DND-41 (cell line): ENCODE results near the gene BBLN.

Source experiments
- CTCF ChIP-seq: IDR thresholded peaks from 2 replicates; pipeline ENCODE4 v1.5.1; 2012; ENCODE audit warnings: borderline replicate concordance, low read length, moderate library complexity, mild to moderate bottlenecking; ENCODE audit not compliant: poor library complexity, severe bottlenecking; ENCODE audit errors: extremely low read depth
- EZH2 ChIP-seq: IDR thresholded peaks from 3 replicates; pipeline ENCODE4 v1.6.1; 2012; ENCODE audit warnings: borderline replicate concordance, low read depth, mild to moderate bottlenecking, moderate library complexity, low read length, inconsistent platforms; ENCODE audit not compliant: severe bottlenecking

- no peak for TF ChIP-seq CTCF
- TF ChIP-seq EZH2 = no peak
Observed at GRCh38 chr9:128125580-128126354, 34.3 kb upstream of the BBLN start.
